ENCODE results near the gene VSTM2B.

- TF ChIP-seq MAZ (IDR thresholded peaks at IDR 0.05; ENCODE audit: borderline replicate concordance, low read depth, low read length) (no peak), MAZ (CRISPR knock-in tag; IDR thresholded peaks at IDR 0.05; ENCODE audit: low read depth) (no peak), U2AF2 (IDR thresholded peaks at IDR 0.05; ENCODE audit: low read depth, low read length) (no peak), ZNF180 (CRISPR knock-in tag; IDR thresholded peaks at IDR 0.05; ENCODE audit: borderline replicate concordance, low read depth) (no peak), ZNF512 (CRISPR knock-in tag; IDR thresholded peaks at IDR 0.05) (no peak), CTCF (CRISPR knock-in tag; IDR thresholded peaks at IDR 0.05) (no peak), MIER2 (CRISPR knock-in tag; IDR thresholded peaks at IDR 0.05) (no peak), ZEB1 (IDR thresholded peaks at IDR 0.05; ENCODE audit: insufficient replicate concordance, low read depth) (no peak), SIN3B (IDR thresholded peaks at IDR 0.05; ENCODE audit: low read length) (no peak), NFKBIZ (CRISPR knock-in tag; IDR thresholded peaks at IDR 0.05) (no peak), SP1 (IDR thresholded peaks at IDR 0.05) (no peak), SP1 (CRISPR knock-in tag; IDR thresholded peaks at IDR 0.05) (no peak), FOXP4 (CRISPR knock-in tag; IDR thresholded peaks at IDR 0.05) (no peak), RAD21 (CRISPR knock-in tag; IDR thresholded peaks at IDR 0.05) (no peak)
These were observed 14.3 kb downstream of the VSTM2B start for GRCh38 chr19:29540114-29540513.
